ENCODE measurements around the gene NHERF1. TPM values are rescaled to one million over a fixed set of nuclear protein-coding genes. Genes with fewer than 3 reads are reported as not detected.

The NHERF1 gene
- total and polyA plus RNA-seq, 2 of the 13 experiments (the other 11 are each of a cell fraction or from before 2014, with no cell fraction given): 169 to 269 TPM

DNA sequence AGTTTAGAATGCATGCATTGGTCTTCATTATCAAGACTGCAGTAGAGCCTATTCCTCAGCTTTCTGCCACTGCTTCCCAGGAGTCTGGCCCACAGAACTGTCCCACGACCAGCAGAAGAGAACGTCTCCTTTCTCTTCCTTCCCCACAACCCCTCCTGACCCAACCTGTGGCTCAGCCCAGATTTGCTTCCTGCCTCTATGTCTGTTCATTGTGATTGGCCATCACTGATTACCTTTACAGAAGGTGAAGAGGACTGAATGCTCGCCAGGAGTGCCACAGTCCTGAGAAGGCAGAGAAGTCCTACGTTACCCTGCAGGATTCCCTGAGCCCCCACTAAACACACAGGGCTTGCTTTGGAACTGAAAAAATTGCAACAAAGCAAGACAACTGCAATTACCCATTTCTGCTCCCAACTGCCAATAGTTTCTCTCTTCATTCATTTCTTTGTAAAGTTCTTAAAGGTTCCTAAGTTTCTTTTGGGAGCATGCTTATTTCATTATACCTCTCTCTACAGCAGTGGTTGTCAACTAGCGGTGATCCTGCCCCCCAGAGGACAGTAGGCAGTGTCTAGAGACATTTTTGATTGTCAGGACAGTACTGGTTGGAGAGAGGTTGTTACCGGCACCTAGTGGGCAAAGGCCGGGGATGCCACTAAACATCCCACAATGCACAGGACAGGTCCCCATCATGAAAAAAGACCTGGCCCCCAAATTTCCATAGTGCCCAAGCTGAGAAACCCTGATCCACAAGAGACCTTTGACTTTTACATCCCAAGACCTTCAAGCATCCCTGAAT, 32.2 kb downstream of the NHERF1 start (continued):
- TF ChIP-seq POLR2AphosphoS5 (IDR thresholded peaks at IDR 0.05; ENCODE audit: low read depth, low read length): no peak
- no peak for TF ChIP-seq ZNF670 (CRISPR knock-in tag; IDR thresholded peaks at IDR 0.05; ENCODE audit: borderline replicate concordance)
- TF ChIP-seq ZC3H13 (CRISPR knock-in tag; IDR thresholded peaks at IDR 0.05): no peak
- TF ChIP-seq DR1 (CRISPR knock-in tag; IDR thresholded peaks at IDR 0.05): no peak
- no peak for TF ChIP-seq ZNF235 (CRISPR knock-in tag; IDR thresholded peaks at IDR 0.05; ENCODE audit: borderline replicate concordance)
- TF ChIP-seq, protein P1, sequence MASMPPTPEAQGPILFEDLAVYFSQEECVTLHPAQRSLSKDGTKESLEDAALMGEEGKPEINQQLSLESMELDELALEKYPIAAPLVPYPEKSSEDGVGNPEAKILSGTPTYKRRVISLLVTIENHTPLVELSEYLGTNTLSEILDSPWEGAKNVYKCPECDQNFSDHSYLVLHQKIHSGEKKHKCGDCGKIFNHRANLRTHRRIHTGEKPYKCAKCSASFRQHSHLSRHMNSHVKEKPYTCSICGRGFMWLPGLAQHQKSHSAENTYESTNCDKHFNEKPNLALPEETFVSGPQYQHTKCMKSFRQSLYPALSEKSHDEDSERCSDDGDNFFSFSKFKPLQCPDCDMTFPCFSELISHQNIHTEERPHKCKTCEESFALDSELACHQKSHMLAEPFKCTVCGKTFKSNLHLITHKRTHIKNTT (CRISPR knock-in tag; IDR thresholded peaks at IDR 0.05): no peak
- no peak for TF ChIP-seq ZBTB7B (CRISPR knock-in tag; IDR thresholded peaks at IDR 0.05)
- TF ChIP-seq ZNF83 (CRISPR knock-in tag; IDR thresholded peaks at IDR 0.05; ENCODE audit: borderline replicate concordance): no peak
- no peak for TF ChIP-seq CREM (IDR thresholded peaks at IDR 0.05)
- no peak for TF ChIP-seq CREM (CRISPR knock-in tag; IDR thresholded peaks at IDR 0.05)
- no peak for TF ChIP-seq ZNF713 (CRISPR knock-in tag; IDR thresholded peaks at IDR 0.05)
- no peak for TF ChIP-seq HOXA9 (CRISPR knock-in tag; IDR thresholded peaks at IDR 0.05; ENCODE audit: borderline replicate concordance)
- TF ChIP-seq RARG (CRISPR knock-in tag; IDR thresholded peaks at IDR 0.05; ENCODE audit: low read depth): no peak
- TF ChIP-seq FOXA3 (CRISPR knock-in tag; IDR thresholded peaks at IDR 0.05): peak; percentile 58; the same call in 1 of the 2 replicates
- TF ChIP-seq SNAPC2 (CRISPR knock-in tag; IDR thresholded peaks at IDR 0.05): no peak
- no peak for TF ChIP-seq ZNF703 (CRISPR knock-in tag; IDR thresholded peaks at IDR 0.05; ENCODE audit: borderline replicate concordance)
- no peak for TF ChIP-seq ARHGAP35 (CRISPR knock-in tag; IDR thresholded peaks at IDR 0.05; ENCODE audit: borderline replicate concordance)
- TF ChIP-seq ZNF160 (CRISPR knock-in tag; IDR thresholded peaks at IDR 0.05): 0 out of 2 replicates have a peak, but pooled peaks have one; percentile 38
- TF ChIP-seq, protein P2, sequence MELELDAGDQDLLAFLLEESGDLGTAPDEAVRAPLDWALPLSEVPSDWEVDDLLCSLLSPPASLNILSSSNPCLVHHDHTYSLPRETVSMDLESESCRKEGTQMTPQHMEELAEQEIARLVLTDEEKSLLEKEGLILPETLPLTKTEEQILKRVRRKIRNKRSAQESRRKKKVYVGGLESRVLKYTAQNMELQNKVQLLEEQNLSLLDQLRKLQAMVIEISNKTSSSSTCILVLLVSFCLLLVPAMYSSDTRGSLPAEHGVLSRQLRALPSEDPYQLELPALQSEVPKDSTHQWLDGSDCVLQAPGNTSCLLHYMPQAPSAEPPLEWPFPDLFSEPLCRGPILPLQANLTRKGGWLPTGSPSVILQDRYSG (CRISPR knock-in tag; IDR thresholded peaks at IDR 0.05): no peak
- no peak for TF ChIP-seq ZNF10 (CRISPR knock-in tag; IDR thresholded peaks at IDR 0.05; ENCODE audit: borderline replicate concordance, low read depth)
- TF ChIP-seq, protein P3, sequence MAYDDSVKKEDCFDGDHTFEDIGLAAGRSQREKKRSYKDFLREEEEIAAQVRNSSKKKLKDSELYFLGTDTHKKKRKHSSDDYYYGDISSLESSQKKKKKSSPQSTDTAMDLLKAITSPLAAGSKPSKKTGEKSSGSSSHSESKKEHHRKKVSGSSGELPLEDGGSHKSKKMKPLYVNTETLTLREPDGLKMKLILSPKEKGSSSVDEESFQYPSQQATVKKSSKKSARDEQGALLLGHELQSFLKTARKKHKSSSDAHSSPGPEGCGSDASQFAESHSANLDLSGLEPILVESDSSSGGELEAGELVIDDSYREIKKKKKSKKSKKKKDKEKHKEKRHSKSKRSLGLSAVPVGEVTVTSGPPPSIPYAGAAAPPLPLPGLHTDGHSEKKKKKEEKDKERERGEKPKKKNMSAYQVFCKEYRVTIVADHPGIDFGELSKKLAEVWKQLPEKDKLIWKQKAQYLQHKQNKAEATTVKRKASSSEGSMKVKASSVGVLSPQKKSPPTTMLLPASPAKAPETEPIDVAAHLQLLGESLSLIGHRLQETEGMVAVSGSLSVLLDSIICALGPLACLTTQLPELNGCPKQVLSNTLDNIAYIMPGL (CRISPR knock-in tag; IDR thresholded peaks at IDR 0.05; ENCODE audit: borderline replicate concordance in 1 of 2, low read depth in 1 of 2): peak; percentile 75 to 93; a peak in 3 of 4 replicates
- no peak for TF ChIP-seq ZNF282 (IDR thresholded peaks at IDR 0.05; ENCODE audit: partially characterized antibody)
- no peak for TF ChIP-seq MED1 (CRISPR knock-in tag; IDR thresholded peaks at IDR 0.05)
- TF ChIP-seq ZNF776 (CRISPR knock-in tag; IDR thresholded peaks at IDR 0.05): no peak
- TF ChIP-seq HMG20B (CRISPR knock-in tag; conservative IDR thresholded peaks at IDR 0.05): no peak
- no peak for TF ChIP-seq ZNF207 (IDR thresholded peaks at IDR 0.05; ENCODE audit: borderline replicate concordance)
